ENCODE results near the gene TDRD1.

The TDRD1 gene

GRCh38 chr10:114252092-114252491 lies 72.9 kb downstream of the TDRD1 start:
- no peak for TF ChIP-seq POLR2AphosphoS5 (IDR thresholded peaks at IDR 0.05; ENCODE audit: low read depth, low read length)
- no peak for TF ChIP-seq TAF1 (IDR thresholded peaks at IDR 0.05; ENCODE audit: borderline replicate concordance, insufficient read depth, low read length)
- TF ChIP-seq SIN3A (IDR thresholded peaks at IDR 0.05; ENCODE audit: borderline replicate concordance, insufficient read depth, low read length): no peak
- TF ChIP-seq FOXP2 (optimal IDR thresholded peaks at IDR 0.05; ENCODE audit: borderline replicate concordance, extremely low read depth, extremely low read length, insufficient read depth): no peak
- TF ChIP-seq REST (IDR thresholded peaks at IDR 0.05; ENCODE audit: insufficient read depth in 1 of 2, low read depth in 2 of 2, low read length in 2 of 2): no peak

- no peak for TF ChIP-seq REST (IDR thresholded peaks at IDR 0.05; ENCODE audit: insufficient read depth in 1 of 2, low read depth in 2 of 2, low read length in 2 of 2)
- no peak for TF ChIP-seq FOXP2 (optimal IDR thresholded peaks at IDR 0.05; ENCODE audit: borderline replicate concordance, extremely low read depth, extremely low read length, insufficient read depth)
- TF ChIP-seq SIN3A (IDR thresholded peaks at IDR 0.05; ENCODE audit: borderline replicate concordance, insufficient read depth, low read length): no peak
- no peak for TF ChIP-seq POLR2AphosphoS5 (IDR thresholded peaks at IDR 0.05; ENCODE audit: low read depth, low read length)
- TF ChIP-seq TAF1 (IDR thresholded peaks at IDR 0.05; ENCODE audit: borderline replicate concordance, insufficient read depth, low read length): no peak
These were observed 73.7 kb downstream of the TDRD1 start for GRCh38 chr10:114252883-114253282.

- TF ChIP-seq TAF1 (IDR thresholded peaks at IDR 0.05; ENCODE audit: borderline replicate concordance, insufficient read depth, low read length): no peak
- TF ChIP-seq SIN3A (IDR thresholded peaks at IDR 0.05; ENCODE audit: borderline replicate concordance, insufficient read depth, low read length): no peak
- TF ChIP-seq REST (IDR thresholded peaks at IDR 0.05; ENCODE audit: insufficient read depth in 1 of 2, low read depth in 2 of 2, low read length in 2 of 2): no peak
- TF ChIP-seq POLR2AphosphoS5 (IDR thresholded peaks at IDR 0.05; ENCODE audit: low read depth, low read length): no peak
- no peak for TF ChIP-seq FOXP2 (optimal IDR thresholded peaks at IDR 0.05; ENCODE audit: borderline replicate concordance, extremely low read depth, extremely low read length, insufficient read depth)
These were observed 76.1 kb downstream of the TDRD1 start for GRCh38 chr10:114255227-114255626.

- TF ChIP-seq TAF1 (IDR thresholded peaks at IDR 0.05; ENCODE audit: borderline replicate concordance, insufficient read depth, low read length) (no peak), REST (IDR thresholded peaks at IDR 0.05; ENCODE audit: insufficient read depth in 1 of 2, low read depth in 2 of 2, low read length in 2 of 2) (no peak), SIN3A (IDR thresholded peaks at IDR 0.05; ENCODE audit: borderline replicate concordance, insufficient read depth, low read length) (no peak), FOXP2 (optimal IDR thresholded peaks at IDR 0.05; ENCODE audit: borderline replicate concordance, extremely low read depth, extremely low read length, insufficient read depth) (no peak), POLR2AphosphoS5 (IDR thresholded peaks at IDR 0.05; ENCODE audit: low read depth, low read length) (no peak)
These were observed 77.0 kb downstream of the TDRD1 start for GRCh38 chr10:114256008-114256765.

Measured in PFSK-1 (cell line).